HG02623 (cell line): ENCODE data around the gene RUFY4.

Source experiments
- ATAC-seq: cut with Tn5 transposase; IDR thresholded peaks from one replicate; pipeline ENCODE4 v1.9.1; 2021; ENCODE audit warnings: moderate library complexity; ENCODE audit not compliant: unreplicated experiment

The RUFY4 gene, protein sequence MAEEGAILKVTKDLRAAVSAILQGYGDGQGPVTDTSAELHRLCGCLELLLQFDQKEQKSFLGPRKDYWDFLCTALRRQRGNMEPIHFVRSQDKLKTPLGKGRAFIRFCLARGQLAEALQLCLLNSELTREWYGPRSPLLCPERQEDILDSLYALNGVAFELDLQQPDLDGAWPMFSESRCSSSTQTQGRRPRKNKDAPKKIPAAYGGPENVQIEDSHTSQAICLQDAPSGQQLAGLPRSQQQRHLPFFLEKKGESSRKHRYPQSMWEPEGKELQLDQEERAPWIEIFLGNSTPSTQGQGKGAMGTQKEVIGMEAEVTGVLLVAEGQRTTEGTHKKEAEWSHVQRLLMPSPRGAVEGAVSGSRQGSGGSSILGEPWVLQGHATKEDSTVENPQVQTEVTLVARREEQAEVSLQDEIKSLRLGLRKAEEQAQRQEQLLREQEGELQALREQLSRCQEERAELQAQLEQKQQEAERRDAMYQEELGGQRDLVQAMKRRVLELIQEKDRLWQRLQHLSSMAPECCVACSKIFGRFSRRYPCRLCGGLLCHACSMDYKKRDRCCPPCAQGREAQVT

DNA sequence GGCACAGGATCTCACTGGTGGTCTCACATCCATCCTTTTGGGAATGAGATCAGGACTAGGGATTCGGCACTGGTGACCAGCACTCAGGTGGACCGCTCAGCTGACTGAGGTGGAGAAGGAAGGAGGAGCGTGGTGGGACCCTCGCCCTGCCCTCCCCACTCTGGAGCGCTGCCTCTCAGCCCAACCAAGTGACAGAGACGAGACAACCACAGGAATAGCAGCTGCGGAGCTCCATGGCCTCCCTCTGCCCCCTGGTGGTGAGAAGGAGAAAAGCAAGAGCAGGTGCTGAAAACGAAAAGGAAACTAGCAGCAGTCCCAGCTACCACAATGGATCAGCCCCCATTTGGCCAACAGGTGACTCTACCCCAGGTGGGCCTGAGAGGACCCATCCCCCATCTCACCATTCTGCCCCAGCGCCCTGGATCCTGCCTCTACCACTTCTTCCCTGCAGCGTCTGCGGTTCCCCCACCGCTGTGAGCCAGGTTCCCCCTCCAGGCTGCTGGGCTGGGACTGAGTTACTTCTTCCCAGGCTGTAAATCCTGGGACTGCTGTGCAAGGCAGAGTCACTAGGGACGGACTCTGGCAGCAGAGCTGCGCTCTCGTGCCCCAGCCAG, at the start of gene RUFY4:
TSS of gene RUFY4 (plus strand) at position 533 of the 614 bp plus-strand sequence. CDS start 1,353 bp downstream, outside the sequence.
- peak; percentile 88 for ATAC-seq

DNA sequence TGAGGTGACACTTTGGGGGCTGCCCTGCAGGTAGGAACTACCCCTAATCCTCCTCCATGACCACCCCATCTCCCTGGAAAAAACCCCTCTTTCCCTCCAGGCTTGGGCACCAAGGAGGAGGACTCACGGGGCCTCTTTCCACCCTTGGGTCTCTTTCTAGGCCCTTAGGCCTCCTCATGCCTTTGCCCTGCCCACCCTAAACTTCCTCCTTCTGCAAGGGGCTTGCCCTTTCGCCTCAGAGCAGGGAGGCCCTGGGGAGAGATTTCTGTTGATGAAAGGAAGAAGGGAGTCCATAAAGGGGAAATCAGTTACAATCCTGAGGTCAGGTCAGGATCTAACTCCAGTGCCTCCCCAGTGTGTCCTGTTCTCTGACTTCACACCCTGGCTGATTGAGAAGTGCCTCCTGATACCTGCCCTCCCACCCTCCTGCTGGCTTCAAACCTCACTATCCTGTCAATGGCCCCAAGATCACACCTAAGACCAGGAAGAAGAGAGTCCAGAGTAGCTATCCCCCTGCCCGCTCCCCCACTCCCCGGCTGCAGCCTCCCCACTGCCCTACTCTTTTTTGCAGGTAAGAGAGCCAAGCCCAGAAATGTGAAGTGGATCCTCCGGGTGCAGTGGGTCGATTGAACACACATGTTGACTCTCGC, 49.5 kb upstream of the RUFY4 start:
- no peak for ATAC-seq

DNA sequence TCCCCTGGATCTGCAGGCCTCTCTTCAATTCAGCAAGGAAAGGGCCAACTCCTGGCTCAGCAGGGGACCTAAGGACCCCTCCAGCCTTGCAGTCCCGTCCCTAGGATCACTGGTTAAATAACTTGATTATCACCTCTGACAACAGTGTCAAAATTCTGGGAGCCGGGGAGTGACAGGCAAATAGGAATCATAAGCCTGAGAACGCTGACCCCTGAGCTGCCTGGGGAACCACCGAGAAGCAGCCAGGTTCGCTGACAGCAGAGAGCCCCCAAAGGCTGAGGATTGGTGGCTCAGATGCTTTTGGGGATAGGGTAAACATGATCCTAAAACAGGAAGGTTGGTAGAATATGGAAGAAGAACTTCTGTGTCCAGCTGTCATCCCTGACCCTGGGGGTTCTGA, 48.8 kb upstream of the RUFY4 start:
- no peak for ATAC-seq

DNA sequence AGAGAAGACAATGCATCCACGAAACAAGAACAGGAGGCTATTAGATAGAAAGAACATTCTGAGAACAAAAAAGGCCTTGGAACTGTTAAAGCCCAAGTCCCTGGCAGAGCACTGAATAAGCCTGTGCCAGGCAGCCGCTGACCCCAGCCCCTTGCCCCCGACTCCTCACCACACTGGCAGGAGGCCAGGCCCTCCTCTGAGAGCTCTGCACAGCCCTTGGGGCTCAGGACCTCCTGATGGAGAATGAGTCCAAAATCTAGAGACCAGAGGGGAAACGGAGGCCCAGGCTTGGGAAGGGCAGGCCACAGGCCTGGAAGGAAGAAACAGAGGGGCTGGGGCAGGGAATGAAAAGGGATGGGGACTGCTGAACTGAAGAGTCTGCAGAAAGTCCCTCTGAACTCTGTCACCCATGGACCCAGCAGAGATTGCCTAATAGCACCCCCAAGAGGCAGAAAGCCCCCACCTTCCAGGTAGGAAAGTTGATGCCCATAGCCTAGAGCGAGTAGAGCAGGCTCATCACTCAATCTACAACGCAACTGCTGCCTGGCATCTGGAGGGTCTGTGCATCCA, 48.0 kb upstream of the RUFY4 start:
- no peak for ATAC-seq

DNA sequence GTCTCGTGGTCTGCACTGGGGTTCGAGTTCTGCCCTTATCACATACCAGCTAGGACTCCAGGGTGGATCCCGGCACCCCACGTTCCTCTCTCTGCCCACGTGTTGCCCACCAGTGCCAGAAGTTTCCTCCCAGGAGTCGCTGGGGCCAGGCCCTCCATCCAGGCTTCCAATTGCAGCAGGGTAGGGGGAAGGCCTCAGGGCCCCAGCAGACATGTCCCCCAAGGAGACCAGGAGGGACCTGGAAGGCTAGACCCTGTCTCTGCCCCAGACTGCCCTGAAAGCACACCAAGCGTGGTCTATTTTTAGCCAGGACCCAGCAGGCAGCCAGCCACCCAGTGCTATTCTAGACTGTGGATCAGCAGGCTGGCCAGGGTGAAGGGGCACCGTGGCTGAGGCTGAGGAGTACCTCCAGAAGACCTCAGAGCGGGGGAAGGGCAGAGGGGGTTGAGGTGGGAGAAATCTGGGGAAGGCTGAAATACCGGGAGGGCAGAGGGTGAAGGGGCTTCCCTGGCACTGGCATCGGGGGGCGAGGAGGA, 47.4 kb upstream of the RUFY4 start:
- ATAC-seq = no peak

DNA sequence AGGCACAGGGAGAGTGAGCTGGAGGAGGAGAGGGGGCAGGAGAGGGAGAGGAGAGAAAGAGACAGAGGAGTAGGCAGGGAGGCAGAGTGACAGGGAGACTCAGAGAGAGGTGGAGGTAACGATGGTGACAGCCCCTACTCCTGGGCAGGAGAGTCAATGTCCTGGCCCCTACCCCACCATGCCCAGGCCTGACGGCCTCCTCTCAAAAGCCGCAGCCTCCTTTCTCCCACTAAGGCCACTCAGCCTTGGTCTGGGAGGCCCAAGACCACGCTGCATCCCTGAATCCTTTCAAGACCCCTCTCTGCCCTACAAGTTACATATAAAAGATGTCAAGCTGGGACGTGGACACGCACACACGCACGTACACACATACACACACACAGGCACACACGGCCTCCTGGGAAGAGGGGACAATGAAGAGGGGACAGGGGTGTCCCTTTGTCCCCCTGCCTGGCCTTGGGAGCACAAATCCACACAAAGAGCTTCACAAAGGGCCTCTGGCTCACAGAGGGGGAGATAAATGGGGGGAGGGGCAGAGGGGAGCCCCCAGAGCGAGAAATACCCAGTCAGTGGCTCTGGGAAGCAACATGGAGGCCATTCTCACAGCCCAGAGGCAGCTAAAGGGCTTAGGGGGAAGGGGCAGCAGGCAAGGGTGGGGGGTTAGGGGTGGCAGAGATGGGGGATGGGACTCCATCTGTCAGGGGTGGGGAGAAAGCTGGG, 46.8 kb upstream of the RUFY4 start:
- no peak for ATAC-seq

DNA sequence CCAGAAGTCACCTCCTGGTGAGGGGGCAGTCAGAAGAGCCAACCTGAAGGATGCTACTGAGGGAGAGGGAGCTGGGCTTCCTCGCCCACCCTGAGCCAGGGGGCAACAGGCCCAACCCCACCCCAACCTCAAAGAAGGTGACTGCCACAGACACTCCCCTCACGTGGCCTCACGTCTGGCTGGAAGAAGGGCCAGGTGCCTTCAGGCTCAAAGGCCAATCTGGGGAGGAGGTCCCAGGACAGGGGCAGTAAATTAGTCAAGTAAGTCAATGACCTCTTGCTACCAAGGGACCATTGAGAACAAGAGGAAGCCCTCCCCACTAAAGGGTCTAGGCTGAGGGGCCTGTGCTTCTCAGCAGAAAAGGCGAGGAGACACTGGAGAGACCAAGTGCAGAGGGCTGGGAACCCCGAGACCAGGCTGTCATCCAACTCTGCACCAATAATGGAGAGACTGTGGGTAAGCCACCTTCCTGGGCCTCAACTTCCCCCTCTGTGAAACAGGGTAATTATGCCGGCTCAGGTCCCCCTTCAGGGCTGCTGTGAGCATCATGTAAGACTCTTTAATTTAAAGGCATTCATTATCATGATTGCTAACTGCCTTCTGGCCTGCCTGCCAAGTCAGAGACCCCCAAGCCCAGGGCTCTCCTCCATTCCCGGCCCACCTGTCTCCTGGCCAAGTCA, 46.1 kb upstream of the RUFY4 start:
- no peak for ATAC-seq

DNA sequence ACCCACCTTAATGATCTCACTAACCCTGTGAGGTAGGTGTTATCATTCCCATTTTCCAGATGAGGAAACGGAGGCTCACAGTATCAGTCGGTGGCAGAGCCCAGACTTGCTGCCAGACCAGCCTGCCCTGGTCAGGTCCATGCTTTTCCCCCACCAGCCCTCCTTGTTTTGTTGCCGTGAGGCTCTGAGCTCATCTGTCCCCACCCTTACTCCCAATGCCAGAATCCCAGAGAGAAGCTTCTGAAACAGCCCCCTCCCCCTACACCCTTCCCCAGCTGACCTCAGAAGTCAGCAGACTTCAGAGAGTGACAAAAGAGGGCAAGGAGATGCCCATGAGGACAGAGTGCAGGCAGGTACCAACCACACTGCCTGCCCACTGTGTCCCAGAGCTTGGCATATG, 45.4 kb upstream of the RUFY4 start:
- ATAC-seq = no peak

DNA sequence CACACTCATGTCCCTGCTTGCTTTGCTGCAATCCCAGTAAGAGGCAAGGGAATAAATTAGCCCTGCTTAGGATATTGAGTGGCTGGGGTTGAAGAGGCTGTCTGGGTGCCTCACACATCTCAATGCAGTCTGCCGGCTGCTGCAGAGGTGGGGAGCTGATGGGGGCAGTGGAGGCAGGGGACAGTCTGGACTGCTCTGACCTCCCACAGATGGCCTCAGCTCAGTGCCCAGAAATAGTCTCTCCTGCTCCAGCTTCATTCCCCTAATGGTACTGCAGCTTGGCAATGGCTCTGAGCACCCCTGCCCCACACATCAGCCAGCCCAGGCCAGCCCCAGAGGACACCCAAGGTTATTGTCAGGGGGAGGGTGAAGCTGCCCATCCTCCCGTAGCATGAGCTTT, 44.7 kb upstream of the RUFY4 start:
- ATAC-seq = no peak

DNA sequence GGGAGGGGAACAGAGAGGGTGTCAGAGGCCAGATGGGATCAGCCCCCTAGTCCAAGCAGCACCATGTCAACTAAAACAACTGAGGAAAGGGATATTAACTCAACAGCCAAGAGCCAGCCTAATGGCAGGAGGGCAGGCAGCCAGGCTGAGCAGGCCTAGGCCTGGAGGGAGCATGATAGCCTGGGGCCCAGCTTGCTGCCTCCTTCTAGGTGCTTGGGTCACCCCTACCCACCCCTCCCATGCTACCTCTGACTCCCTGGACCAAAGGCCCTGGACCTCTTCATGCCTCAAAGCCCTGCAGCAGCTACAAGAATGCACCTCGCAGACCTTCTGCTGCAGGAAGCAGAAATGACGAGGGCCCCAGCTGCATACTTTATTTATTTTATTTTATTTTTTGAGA, 44.2 kb upstream of the RUFY4 start:
- no peak for ATAC-seq

DNA sequence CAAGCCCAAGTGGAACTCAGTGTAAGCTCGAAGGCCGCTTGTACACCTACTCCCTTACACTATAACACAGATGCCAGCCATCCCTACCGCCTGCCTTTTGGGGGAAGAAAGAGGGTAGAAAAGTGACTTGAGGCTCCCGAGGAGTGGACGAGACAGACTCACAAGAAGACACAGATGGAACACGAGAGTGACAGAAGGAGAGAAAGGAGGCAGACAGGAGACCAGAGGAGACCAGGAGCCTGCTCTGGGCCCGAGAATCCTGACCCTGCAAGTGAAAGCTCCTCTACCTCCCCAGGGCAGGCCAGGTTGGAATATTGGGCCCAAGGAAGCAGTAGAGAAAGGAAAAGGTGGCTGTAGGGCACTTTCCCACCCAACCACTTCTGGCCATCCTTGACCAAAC, 42.8 kb upstream of the RUFY4 start:
- no peak for ATAC-seq

DNA sequence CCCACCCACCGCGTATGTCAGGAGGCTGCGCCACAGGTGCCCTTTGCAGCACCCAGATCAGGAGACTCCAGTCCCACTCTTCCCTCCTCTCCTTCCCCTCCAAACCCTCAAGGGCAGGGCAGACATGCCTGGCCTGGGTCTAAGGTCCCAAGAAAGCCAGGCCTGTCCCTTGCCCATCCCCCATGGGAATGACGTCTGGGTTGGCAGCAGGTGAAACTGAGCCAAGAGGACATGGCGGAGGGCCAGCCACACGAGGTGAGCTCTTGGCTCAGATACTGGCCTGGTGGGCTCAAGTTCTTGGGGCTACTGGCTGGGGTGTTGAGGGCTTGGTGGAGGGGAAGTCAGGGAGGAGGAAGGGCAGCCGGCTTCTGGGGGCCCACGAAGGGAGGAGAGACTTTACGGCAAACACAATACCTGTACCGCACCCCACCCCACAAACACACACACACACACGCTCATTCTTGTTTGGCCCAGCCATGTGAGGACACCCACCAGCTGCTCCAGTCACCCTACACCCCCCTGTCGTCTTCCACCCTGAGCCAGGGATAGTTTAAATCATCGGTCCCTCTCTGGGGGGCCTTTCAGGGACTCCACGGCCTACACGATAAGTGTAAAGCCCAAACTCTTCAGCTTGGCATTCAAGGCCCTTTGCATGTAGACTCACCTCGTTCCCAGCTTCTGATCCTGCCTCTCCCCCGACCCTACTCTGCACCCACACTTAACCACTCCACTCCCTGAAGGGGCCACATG, 42.2 kb upstream of the RUFY4 start:
- ATAC-seq = no peak

DNA sequence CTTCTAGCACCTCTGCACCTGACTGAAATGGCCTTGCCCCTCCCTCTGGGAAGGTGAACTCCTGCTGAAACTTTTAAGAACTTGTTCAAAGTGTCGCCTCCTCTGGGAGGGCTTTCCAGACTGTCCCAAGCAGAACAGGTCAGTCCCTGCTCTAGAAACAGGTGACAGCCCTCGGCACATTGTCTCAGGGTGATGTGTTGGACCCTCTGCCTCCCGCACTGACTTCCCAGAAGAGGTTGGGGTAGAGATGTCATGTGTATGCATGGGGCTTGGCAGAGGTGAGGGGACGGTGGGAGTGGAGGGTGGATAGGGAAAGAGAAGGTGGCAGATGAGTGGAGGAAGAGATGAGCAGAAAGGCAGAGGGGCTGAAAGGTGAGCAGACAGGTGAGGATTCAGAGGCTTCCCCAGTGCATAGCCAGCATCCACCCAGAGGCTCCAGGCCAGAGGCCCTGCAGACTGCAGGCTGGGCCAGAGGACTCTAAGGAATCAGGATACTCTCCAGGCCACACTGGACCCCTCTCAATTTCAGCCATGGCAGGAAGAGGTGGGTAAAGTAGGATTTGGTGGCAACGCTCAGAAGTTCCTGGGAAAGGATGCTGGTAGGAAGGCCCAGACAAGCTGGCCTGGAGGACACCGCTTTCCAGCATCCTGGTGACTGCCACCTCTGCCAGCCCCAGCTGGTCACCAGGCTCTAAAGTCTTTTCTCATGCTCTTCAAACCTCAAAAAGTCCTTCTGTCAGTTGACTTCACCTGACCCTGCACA, 41.4 kb upstream of the RUFY4 start:
- no peak for ATAC-seq

DNA sequence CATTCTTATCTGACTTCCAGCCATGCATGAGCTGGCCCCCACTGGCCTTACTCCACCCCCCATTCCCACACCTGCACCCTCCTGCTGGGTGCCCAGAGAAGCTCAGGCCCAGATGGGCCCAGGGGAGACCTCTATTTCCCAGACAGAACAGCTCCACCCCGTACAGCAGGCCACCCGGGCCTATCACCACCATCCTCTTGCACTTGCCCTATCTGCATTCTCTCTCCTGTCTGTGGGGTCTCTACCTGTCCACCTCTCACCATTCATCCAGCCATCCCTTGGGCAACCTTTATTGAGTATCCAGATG, 40.9 kb upstream of the RUFY4 start:
- ATAC-seq = no peak

DNA sequence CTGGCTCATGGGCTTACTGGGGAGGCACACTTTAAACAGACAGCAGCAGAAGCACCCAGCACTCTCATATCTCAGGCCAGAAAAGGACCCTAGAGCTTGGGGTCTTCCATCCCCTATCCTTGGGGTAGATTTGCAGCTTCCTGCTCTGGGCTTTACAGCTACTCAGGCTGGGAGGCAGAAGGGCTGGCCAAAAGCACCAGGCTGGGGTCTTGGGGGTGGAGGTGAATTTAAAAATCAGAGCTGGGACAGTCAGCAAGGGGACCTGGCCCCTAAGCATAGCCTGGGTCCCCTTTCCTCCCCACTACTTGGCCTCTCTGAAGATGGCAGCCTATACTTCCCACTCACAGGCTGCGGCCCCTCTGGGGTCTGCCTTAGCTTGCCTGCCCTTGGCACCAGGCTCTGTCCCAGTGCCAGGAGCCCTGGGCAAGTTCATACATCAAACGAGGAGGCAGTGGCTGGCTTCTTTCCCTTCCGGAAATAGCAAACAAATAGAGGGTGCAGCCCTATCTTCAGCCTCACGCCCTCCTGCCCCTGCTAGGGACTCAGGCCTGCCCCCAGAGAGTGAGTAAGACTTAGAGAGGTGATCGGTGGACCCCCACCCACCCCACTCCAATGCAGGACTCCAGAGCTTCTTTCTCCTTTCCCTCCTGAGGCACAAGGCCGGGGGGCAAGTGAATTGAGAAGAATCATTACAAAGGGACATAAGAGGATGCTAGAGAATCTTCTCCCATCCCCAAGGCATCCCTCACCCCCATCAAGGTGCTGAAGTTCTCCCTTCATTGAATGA, 40.3 kb upstream of the RUFY4 start:
- no peak for ATAC-seq

DNA sequence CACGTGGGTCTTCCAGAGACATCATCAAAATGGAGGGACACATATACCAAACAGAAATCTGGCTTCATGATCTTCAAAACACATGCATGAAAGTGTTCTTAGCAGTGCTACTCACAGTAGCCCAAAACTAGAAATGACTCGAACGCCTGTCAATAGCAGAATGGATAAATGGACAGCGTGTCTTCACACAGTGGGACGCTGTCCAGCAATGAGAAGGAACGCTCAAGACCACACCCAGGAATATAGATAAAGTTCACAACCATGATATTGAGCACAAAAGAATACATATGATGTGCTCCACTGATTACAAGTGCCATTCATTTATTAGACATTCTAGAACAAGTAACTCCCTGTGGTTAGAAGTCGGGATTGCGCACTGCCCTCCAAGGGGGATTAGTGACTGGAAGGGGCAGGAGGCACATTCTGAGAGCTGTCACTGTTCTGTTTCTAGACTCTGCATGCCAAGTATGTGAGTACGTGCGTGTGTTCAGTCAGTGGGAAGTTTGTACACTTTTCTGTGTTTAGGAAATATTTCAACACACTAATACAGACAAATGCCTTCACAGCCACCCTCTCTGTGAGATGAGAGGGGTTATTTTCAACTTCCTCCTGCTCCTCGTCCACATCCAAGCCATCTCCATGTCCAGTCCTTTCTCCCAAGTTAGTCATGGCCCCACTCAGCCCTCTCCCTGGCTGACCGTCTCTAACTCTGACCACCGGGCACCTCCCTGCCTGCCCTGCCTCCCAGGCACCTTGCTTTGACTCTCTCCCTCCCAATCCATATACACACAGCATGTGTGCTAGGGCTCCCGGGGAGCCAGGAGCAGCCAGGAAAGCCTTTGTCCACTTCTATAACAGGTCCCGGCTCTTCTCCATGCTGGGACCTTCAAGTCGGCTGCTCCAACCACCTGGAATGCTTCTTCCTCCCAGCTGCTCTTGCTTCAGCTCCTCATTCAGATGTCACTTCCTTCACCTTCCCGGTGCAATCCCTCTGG, 39.4 kb upstream of the RUFY4 start:
- no peak for ATAC-seq
